ENCODE data around the gene PKNOX2.

Gene PKNOX2

GRCh38 chr11:125284245-125284850 lies 119.8 kb downstream of the PKNOX2 start:
- no peak for DNase-seq (ENCODE audit: low read depth in 2 of 2)

- DNase-seq (ENCODE audit: low read depth in 2 of 2): no peak
These were observed 121.3 kb downstream of the PKNOX2 start for GRCh38 chr11:125285844-125286243.

GRCh38 chr11:125286486-125286885 lies 121.9 kb downstream of the PKNOX2 start:
- no peak for DNase-seq (ENCODE audit: low read depth in 2 of 2)

- no peak for DNase-seq (ENCODE audit: low read depth in 2 of 2)
These were observed 123.1 kb downstream of the PKNOX2 start for GRCh38 chr11:125287491-125288210.

GRCh38 chr11:125289419-125290098 lies 125.0 kb downstream of the PKNOX2 start:
- DNase-seq (ENCODE audit: low read depth in 2 of 2): no peak

- DNase-seq (ENCODE audit: low read depth in 2 of 2): no peak
These were observed 125.7 kb downstream of the PKNOX2 start for GRCh38 chr11:125290263-125290662.

- no peak for DNase-seq (ENCODE audit: low read depth in 2 of 2)
These were observed 127.5 kb downstream of the PKNOX2 start for GRCh38 chr11:125292100-125292499.

GRCh38 chr11:125293596-125293995 lies 129.0 kb downstream of the PKNOX2 start:
- no peak for DNase-seq (ENCODE audit: low read depth in 2 of 2)

- no peak for DNase-seq (ENCODE audit: low read depth in 2 of 2)
These were observed 131.4 kb downstream of the PKNOX2 start for GRCh38 chr11:125295931-125296330.

- no peak for DNase-seq (ENCODE audit: low read depth in 2 of 2)
These were observed 132.9 kb downstream of the PKNOX2 start for GRCh38 chr11:125297346-125297915.

- DNase-seq (ENCODE audit: low read depth in 2 of 2): no peak
These were observed 134.6 kb downstream of the PKNOX2 start for GRCh38 chr11:125299061-125299615.

- no peak for DNase-seq (ENCODE audit: low read depth in 2 of 2)
These were observed 135.3 kb downstream of the PKNOX2 start for GRCh38 chr11:125299821-125300220.

GRCh38 chr11:125300791-125301218 lies 136.3 kb downstream of the PKNOX2 start:
- no peak for DNase-seq (ENCODE audit: low read depth in 2 of 2)

- no peak for DNase-seq (ENCODE audit: low read depth in 2 of 2)
These were observed 136.8 kb downstream of the PKNOX2 start for GRCh38 chr11:125301346-125301745.

- no peak for DNase-seq (ENCODE audit: low read depth in 2 of 2)
These were observed 138.6 kb downstream of the PKNOX2 start for GRCh38 chr11:125303186-125303585.

- DNase-seq (ENCODE audit: low read depth in 2 of 2): no peak
These were observed 139.1 kb downstream of the PKNOX2 start for GRCh38 chr11:125303694-125304093.

- DNase-seq (ENCODE audit: low read depth in 2 of 2): no peak
These were observed 139.6 kb downstream of the PKNOX2 start for GRCh38 chr11:125304136-125304535.

GRCh38 chr11:125304876-125305275 lies 140.3 kb downstream of the PKNOX2 start:
- DNase-seq (ENCODE audit: low read depth in 2 of 2): no peak

GRCh38 chr11:125305345-125305744 lies 140.8 kb downstream of the PKNOX2 start:
- DNase-seq (ENCODE audit: low read depth in 2 of 2): no peak

GRCh38 chr11:125306476-125306875 lies 141.9 kb downstream of the PKNOX2 start:
- no peak for DNase-seq (ENCODE audit: low read depth in 2 of 2)

- no peak for DNase-seq (ENCODE audit: low read depth in 2 of 2)
These were observed 143.7 kb downstream of the PKNOX2 start for GRCh38 chr11:125308246-125308645.

GRCh38 chr11:125312391-125312790 lies 147.8 kb downstream of the PKNOX2 start:
- DNase-seq (ENCODE audit: low read depth in 2 of 2): no peak

Measured in stimulated activated CD8-positive, alpha-beta memory T cell treated with anti-CD3 and anti-CD28 coated beads, Interleukin-2, amount 100 ng/mL, for 1 hour (primary cell).